A673 (cell line): ENCODE data around the gene GLTP. TPM values are rescaled to one million over a fixed set of nuclear protein-coding genes. Genes with fewer than 3 reads are reported as not detected.

Experiments used
- BruUV-seq: library from RNA; stranded (reverse); fragments of 400-500 nt; replicated peaks from 2 replicates; lab custom pipeline; 2021; lab: Mats Ljungman, UMichigan
- CTCF ChIA-PET: fragments of 300-600 bp; sonication (Branson Sonifier 250); formaldehyde crosslinking; loops from one replicate; lab custom pipeline; 2022; ENCODE audit warnings: antibody characterized with exemption; lab: Charles Lee
- POLR2A ChIA-PET: fragments of 300-600 bp; sonication (Branson Sonifier 250); formaldehyde crosslinking; loops from one replicate; lab custom pipeline; 2022; ENCODE audit warnings: antibody characterized with exemption; ENCODE audit not compliant: low non-redundant PET; lab: Charles Lee
- DNase-seq: peaks from one replicate; pipeline ENCODE4 v3.0.0-alpha.2; 2015; ENCODE audit warnings: low spot score
- H3K27ac ChIP-seq: fragments of 200-600 bp; sonication (generic); 2 replicates; pipeline ENCODE4 v1.5.1; 2016; ENCODE audit warnings: mixed run types, low read depth, mild to moderate bottlenecking, mixed read lengths, antibody characterized with exemption, low read length; ENCODE audit not compliant: poor library complexity, severe bottlenecking
- H3K27me3 ChIP-seq: fragments of 200-600 bp; sonication (generic); replicated peaks from 2 replicates; pipeline ENCODE4 v1.6.1; 2017; ENCODE audit warnings: mixed run types, low read depth, mild to moderate bottlenecking, mixed read lengths, antibody characterized with exemption, low read length; ENCODE audit not compliant: insufficient read depth, poor library complexity
- H3K36me3 ChIP-seq: fragments of 200-600 bp; sonication (generic); 2 replicates; pipeline ENCODE4 v1.6.1; 2016; ENCODE audit warnings: mixed run types, mild to moderate bottlenecking, mixed read lengths, antibody characterized with exemption, low read length; ENCODE audit not compliant: insufficient read depth, poor library complexity, severe bottlenecking
- H3K4me1 ChIP-seq: fragments of 200-600 bp; sonication (generic); 2 replicates; pipeline ENCODE4 v1.6.1; 2017; ENCODE audit warnings: mixed run types, mild to moderate bottlenecking, mixed read lengths, antibody characterized with exemption, low read length; ENCODE audit not compliant: insufficient read depth, poor library complexity, severe bottlenecking
- H3K4me3 ChIP-seq: fragments of 200-600 bp; sonication (generic); 2 replicates; pipeline ENCODE4 v1.5.1; 2016; ENCODE audit warnings: low read depth, mixed run types, mild to moderate bottlenecking, mixed read lengths, low read length; ENCODE audit not compliant: poor library complexity, severe bottlenecking
- H3K9me3 ChIP-seq: fragments of 200-600 bp; sonication (generic); 2 replicates; pipeline ENCODE4 v1.6.1; 2016; ENCODE audit warnings: mixed run types, low read depth, mild to moderate bottlenecking, mixed read lengths, antibody characterized with exemption, low read length; ENCODE audit not compliant: poor library complexity, severe bottlenecking
- CTCF ChIP-seq: fragments of 300-800, 200-600 bp; sonication (generic); conservative IDR thresholded peaks from 2 replicates; pipeline ENCODE4 v1.5.1; 2017; ENCODE audit warnings: low read depth, mild to moderate bottlenecking, antibody characterized with exemption, low read length, moderate library complexity, mixed read lengths
- EZH2 ChIP-seq: fragments of 200-600 bp; sonication (generic); IDR thresholded peaks from 2 replicates; pipeline ENCODE4 v1.6.1; 2017; ENCODE audit warnings: borderline replicate concordance, low read depth, mild to moderate bottlenecking, mixed read lengths, antibody characterized with exemption, low read length; ENCODE audit not compliant: poor library complexity, severe bottlenecking
- intact Hi-C: fragments of 100-400 bp; cut with micrococcal nuclease; formaldehyde crosslinking; loops from one replicate; pipeline ENCODE4 v1.10.0; 2022; ENCODE audit not compliant: unreplicated experiment
- total RNA-seq: library from RNA; stranded (reverse); gene quantifications from 2 replicates; pipeline ENCODE4 v1.2.3, GENCODE V29; 2021

GLTP gene
- total RNA-seq, 1 experiment from 2014 or later, result 20.2 TPM

GRCh38 chr12:109845824-109846205 is 34.5 kb downstream of the GLTP start:
- DNase-seq, result no peak
- Histone ChIP-seq H3K4me1 (no peaks in the 10 kb centered on the region), H3K4me3 (peak overlapping the region; percentile 20), H3K27me3 (no peaks in the 10 kb centered on the region), H3K9me3 (no peaks in the 10 kb centered on the region), H3K27ac (no peak overlapping the region), H3K36me3 (no peaks in the 10 kb centered on the region)
- no TSS peak for BruUV-seq
- ChIA-PET POLR2A (no interaction called here), CTCF (interaction anchor here (1.0 to 1.6 kb wide), 6 partner anchors 8 to 418 kb away, joined by 3 to 7 read pairs (median 4); no protein-coding TSS in a partner anchor)
- TF ChIP-seq CTCF (no peak), EZH2 (no peak)
- intact Hi-C loops, result loop anchor here (1.0 kb wide), 1 partner anchor 41 kb away; no protein-coding TSS in a partner anchor

- ChIA-PET CTCF (interaction anchor here (0.5 to 1.6 kb wide), 9 partner anchors 9 to 654 kb away, joined by 3 to 7 read pairs (median 4); no protein-coding TSS in a partner anchor), POLR2A (interaction anchor here (0.6 kb wide), 1 partner anchor 166 kb away, joined by 6 read pairs; no protein-coding TSS in a partner anchor)
- Histone ChIP-seq H3K4me1 (no peaks in the 10 kb centered on the region), H3K4me3 (peak overlapping the region; percentile 20), H3K27ac (no peak overlapping the region), H3K36me3 (no peaks in the 10 kb centered on the region), H3K9me3 (no peaks in the 10 kb centered on the region), H3K27me3 (no peaks in the 10 kb centered on the region)
- no TSS peak for BruUV-seq
- intact Hi-C loops, result loop anchor here (1.0 kb wide), 1 partner anchor 40 kb away; no protein-coding TSS in a partner anchor
- TF ChIP-seq CTCF (peak; percentile 99), EZH2 (no peak)
- DNase-seq, result peak; percentile 91
These were observed 35.1 kb downstream of the GLTP start for GRCh38 chr12:109844983-109845823.

- TF ChIP-seq EZH2 (no peak), CTCF (no peak)
- POLR2A ChIA-PET, result no interaction called here
- no TSS peak for BruUV-seq
- CTCF ChIA-PET, result interaction anchor here (0.7 kb wide), 1 partner anchor 138 kb away, joined by 3 read pairs; no protein-coding TSS in a partner anchor
- intact Hi-C loops, result no loop called here
- Histone ChIP-seq H3K36me3 (no peaks in the 10 kb centered on the region), H3K4me3 (no peak overlapping the region), H3K9me3 (no peaks in the 10 kb centered on the region), H3K4me1 (no peaks in the 10 kb centered on the region), H3K27me3 (no peaks in the 10 kb centered on the region), H3K27ac (no peak overlapping the region)
- DNase-seq, result no peak
These were observed 36.2 kb downstream of the GLTP start for GRCh38 chr12:109844091-109844490.
